ENCODE data around the gene ACOT11.

- TF ChIP-seq POLR2A (IDR thresholded peaks at IDR 0.05) (no peak), CTCF (IDR thresholded peaks at IDR 0.05) (no peak), POLR2AphosphoS5 (IDR thresholded peaks at IDR 0.05) (no peak)
These were observed 53.7 kb downstream of the ACOT11 start for GRCh38 chr1:54601730-54602129.
